Panc1 (cell line): ENCODE measurements around the gene MED13L. TPM values are rescaled to one million over a fixed set of nuclear protein-coding genes. Genes with fewer than 3 reads are reported as not detected.

ENCODE experiments used
- ATAC-seq: fragments of 200-7000 bp; cut with Tn5 transposase; 2 replicates; pipeline ENCODE4 v1.9.1; 2020; ENCODE audit warnings: mild to moderate bottlenecking, moderate library complexity
- BruUV-seq: library from RNA; stranded (reverse); fragments of 400-500 nt; replicated peaks from 2 replicates; lab custom pipeline; 2021; lab: Mats Ljungman, UMichigan
- CTCF ChIA-PET: fragments of 300-600 bp; sonication (Branson Sonifier 250); formaldehyde crosslinking; loops from one replicate; lab custom pipeline; 2022; ENCODE audit warnings: antibody characterized with exemption; lab: Charles Lee
- POLR2A ChIA-PET: fragments of 300-600 bp; sonication (Branson Sonifier 250); formaldehyde crosslinking; loops from one replicate; lab custom pipeline; 2022; ENCODE audit warnings: antibody characterized with exemption; lab: Charles Lee
- DNase-seq: peaks from one replicate; pipeline ENCODE4 v3.0.0-alpha.2; 2010; ENCODE audit warnings: low read depth, low spot score
- H3K27ac ChIP-seq: 2 replicates; pipeline ENCODE4 v1.5.1; 2011; ENCODE audit warnings: mild to moderate bottlenecking, low read length, inconsistent platforms
- H3K27me3 ChIP-seq: fragments of 200-500 bp; sonication (Bioruptor generic); 2 replicates; pipeline ENCODE4 v1.6.0; 2014; ENCODE audit warnings: low read length, inconsistent platforms; ENCODE audit not compliant: control insufficient read depth, insufficient read depth
- H3K36me3 ChIP-seq: fragments of 200-500 bp; sonication (Bioruptor generic); 2 replicates; pipeline ENCODE4 v1.5.1; 2014; ENCODE audit warnings: inconsistent platforms, mild to moderate bottlenecking, low read length, moderate library complexity; ENCODE audit not compliant: control insufficient read depth, insufficient read depth
- H3K4me1 ChIP-seq: 2 replicates; pipeline ENCODE4 v1.5.1; 2011; ENCODE audit warnings: inconsistent platforms, mild to moderate bottlenecking, low read length, moderate library complexity; ENCODE audit not compliant: control insufficient read depth, insufficient read depth
- H3K4me3 ChIP-seq, 2 experiments: 2 replicates each; pipeline ENCODE4 v1.5.1; 2011 to 2012; ENCODE audit warnings: low read depth in 2 of 2, low read length in 2 of 2, mild to moderate bottlenecking in 2 of 2, inconsistent platforms in 1 of 2, moderate library complexity in 1 of 2
- H3K9me3 ChIP-seq: fragments of 200-500 bp; sonication (Bioruptor generic); 2 replicates; pipeline ENCODE4 v1.5.1; 2014; ENCODE audit warnings: low read depth, mild to moderate bottlenecking, inconsistent platforms, low read length, moderate library complexity; ENCODE audit not compliant: control insufficient read depth, insufficient read depth
- CTCF ChIP-seq: fragments of 450-650 bp; IDR thresholded peaks from 2 replicates; pipeline ENCODE4 v1.5.1; 2017; ENCODE audit warnings: mild to moderate bottlenecking
- POLR2AphosphoS5 ChIP-seq: IDR thresholded peaks from 2 replicates; pipeline ENCODE4 v1.6.1; 2012; ENCODE audit warnings: mild to moderate bottlenecking, low read depth, low read length, moderate library complexity
- SIN3A ChIP-seq: IDR thresholded peaks from 2 replicates; pipeline ENCODE4 v1.6.1; 2012; ENCODE audit warnings: low read depth, mild to moderate bottlenecking, low read length, moderate library complexity, borderline replicate concordance; ENCODE audit not compliant: insufficient read depth
- TCF7L2 ChIP-seq: IDR thresholded peaks from 2 replicates; pipeline ENCODE4 v1.6.1; 2011; ENCODE audit warnings: mild to moderate bottlenecking, low read depth, low read length, inconsistent platforms
- in situ Hi-C: cut with HindIII; loops from 2 replicates; pipeline ENCODE4 v1.10.0; 2016; ENCODE audit warnings: low sequenced_read_pairs, low pct_unique_long_range_greater_than_20kb
- intact Hi-C: fragments of 100-400 bp; cut with micrococcal nuclease; formaldehyde crosslinking; loops from one replicate; pipeline ENCODE4 v1.10.0; 2022; ENCODE audit not compliant: unreplicated experiment
- total RNA-seq: library from RNA; stranded (reverse); gene quantifications from one replicate; pipeline ENCODE4 v1.2.1, GENCODE V29; 2021; ENCODE audit not compliant: unreplicated experiment
- TF ChIP-seq, protein P1 (sequence below), 2 experiments: IDR thresholded peaks; 2 replicates each; pipeline ENCODE4 v1.6.1; 2011 to 2012; ENCODE audit warnings: low read depth in 2 of 2, control low read depth in 1 of 2, low read length in 1 of 2, mild to moderate bottlenecking in 1 of 2, moderate library complexity in 1 of 2; ENCODE audit not compliant: insufficient read depth in 1 of 2

MED13L gene
- total RNA-seq, 1 experiment from 2014 or later, result 170 TPM

GRCh38 chr12:116113398-116114130 lies 163.9 kb downstream of the MED13L start:
- peaks cover 35% of the 10 kb centered on the region for H3K4me1 ChIP-seq
- no peaks in the 10 kb centered on the region for H3K27me3 ChIP-seq
- no TSS peak for BruUV-seq
- ATAC-seq (no peak), DNase-seq (no peak)
- H3K4me3 ChIP-seq, result no peak overlapping the region
- in situ Hi-C loops, result no loop called here
- CTCF ChIA-PET, result no interaction called here
- TF ChIP-seq POLR2AphosphoS5, result no peak
- no peak for TF ChIP-seq SIN3A
- TF ChIP-seq, protein P1, sequence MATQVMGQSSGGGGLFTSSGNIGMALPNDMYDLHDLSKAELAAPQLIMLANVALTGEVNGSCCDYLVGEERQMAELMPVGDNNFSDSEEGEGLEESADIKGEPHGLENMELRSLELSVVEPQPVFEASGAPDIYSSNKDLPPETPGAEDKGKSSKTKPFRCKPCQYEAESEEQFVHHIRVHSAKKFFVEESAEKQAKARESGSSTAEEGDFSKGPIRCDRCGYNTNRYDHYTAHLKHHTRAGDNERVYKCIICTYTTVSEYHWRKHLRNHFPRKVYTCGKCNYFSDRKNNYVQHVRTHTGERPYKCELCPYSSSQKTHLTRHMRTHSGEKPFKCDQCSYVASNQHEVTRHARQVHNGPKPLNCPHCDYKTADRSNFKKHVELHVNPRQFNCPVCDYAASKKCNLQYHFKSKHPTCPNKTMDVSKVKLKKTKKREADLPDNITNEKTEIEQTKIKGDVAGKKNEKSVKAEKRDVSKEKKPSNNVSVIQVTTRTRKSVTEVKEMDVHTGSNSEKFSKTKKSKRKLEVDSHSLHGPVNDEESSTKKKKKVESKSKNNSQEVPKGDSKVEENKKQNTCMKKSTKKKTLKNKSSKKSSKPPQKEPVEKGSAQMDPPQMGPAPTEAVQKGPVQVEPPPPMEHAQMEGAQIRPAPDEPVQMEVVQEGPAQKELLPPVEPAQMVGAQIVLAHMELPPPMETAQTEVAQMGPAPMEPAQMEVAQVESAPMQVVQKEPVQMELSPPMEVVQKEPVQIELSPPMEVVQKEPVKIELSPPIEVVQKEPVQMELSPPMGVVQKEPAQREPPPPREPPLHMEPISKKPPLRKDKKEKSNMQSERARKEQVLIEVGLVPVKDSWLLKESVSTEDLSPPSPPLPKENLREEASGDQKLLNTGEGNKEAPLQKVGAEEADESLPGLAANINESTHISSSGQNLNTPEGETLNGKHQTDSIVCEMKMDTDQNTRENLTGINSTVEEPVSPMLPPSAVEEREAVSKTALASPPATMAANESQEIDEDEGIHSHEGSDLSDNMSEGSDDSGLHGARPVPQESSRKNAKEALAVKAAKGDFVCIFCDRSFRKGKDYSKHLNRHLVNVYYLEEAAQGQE (IDR thresholded peaks at IDR 0.05; ENCODE audit: insufficient read depth in 1 of 2, low read depth in 2 of 2, low read length in 1 of 2), result no peak
- no peak for TF ChIP-seq CTCF
- H3K9me3 ChIP-seq, result no peaks in the 10 kb centered on the region
- POLR2A ChIA-PET, result interaction anchor here (0.6 kb wide), 1 partner anchor 153 kb away, joined by 3 read pairs; no protein-coding TSS in a partner anchor
- H3K36me3 ChIP-seq, result peaks cover 4% of the 10 kb centered on the region; the same call in 1 of the 2 replicates
- H3K27ac ChIP-seq, result no peak overlapping the region
- intact Hi-C loops, result no loop called here

DNA sequence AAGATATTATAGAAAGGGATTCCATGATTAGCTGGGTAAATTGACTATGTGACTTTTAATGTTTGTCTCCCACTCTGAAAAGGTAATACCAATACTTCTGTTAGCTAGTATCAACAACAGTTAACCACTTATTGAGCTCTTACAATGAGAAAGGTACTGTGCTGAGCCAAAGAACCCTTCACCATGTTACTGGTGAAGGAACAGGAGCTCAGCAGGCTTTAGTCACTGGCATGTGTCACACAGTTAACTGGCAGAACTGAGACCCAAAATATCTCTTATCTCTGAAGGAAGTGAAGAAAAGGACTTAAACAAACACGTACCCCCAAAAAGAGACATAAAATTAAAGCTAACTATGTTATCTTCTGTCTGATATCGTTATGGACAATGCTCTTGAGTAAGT lies 170.6 kb downstream of the MED13L start:
- TF ChIP-seq SIN3A (no peak), POLR2AphosphoS5 (no peak), TCF7L2 (no peak), CTCF (no peak)
- TF ChIP-seq, protein P1 (IDR thresholded peaks at IDR 0.05; ENCODE audit: insufficient read depth in 1 of 2, low read depth in 2 of 2, low read length in 1 of 2), result no peak
- no peak for ATAC-seq
- ChIA-PET POLR2A (interaction anchor here (0.5 kb wide), 1 partner anchor 41 kb away, joined by 3 read pairs; no protein-coding TSS in a partner anchor), CTCF (interaction anchor here (0.7 kb wide), 1 partner anchor 16 kb away, joined by 3 read pairs; no protein-coding TSS in a partner anchor)
- Histone ChIP-seq H3K4me3 (no peak overlapping the region), H3K27ac (no peak overlapping the region), H3K27me3 (no peaks in the 10 kb centered on the region), H3K36me3 (peaks cover 4% of the 10 kb centered on the region; the same call in 1 of the 2 replicates), H3K4me1 (peaks cover 8% of the 10 kb centered on the region; the same call in 1 of the 2 replicates), H3K9me3 (no peaks in the 10 kb centered on the region)
- no peak for DNase-seq
- no TSS peak for BruUV-seq
- intact Hi-C loops (no loop called here), in situ Hi-C loops (no loop called here)
